HEK293T (cell line): Measurements from ENCODE around the gene METAP1D.

ENCODE experiments used
- CTCF ChIA-PET: fragments of 350-600 bp; formaldehyde crosslinking; extraction: SDS; loops from one replicate; lab custom pipeline; 2021; ENCODE audit warnings: antibody characterized with exemption, inconsistent platforms; lab: Yijun Ruan, JAX
- POLR2A ChIA-PET: fragments of 350-600 bp; formaldehyde crosslinking; extraction: SDS; loops from one replicate; lab custom pipeline; 2020; ENCODE audit warnings: antibody characterized with exemption, inconsistent platforms; lab: Yijun Ruan, JAX
- DNase-seq: peaks from one replicate; pipeline ENCODE4 v3.0.0; 2012; ENCODE audit warnings: mixed read lengths; ENCODE audit errors: extremely low spot score
- ARNT ChIP-seq: fragments of 450-650 bp; IDR thresholded peaks from 2 replicates; pipeline ENCODE4 v1.6.1; 2017; ENCODE audit warnings: mild to moderate bottlenecking
- BHLHE40 ChIP-seq: fragments of 450-650 bp; IDR thresholded peaks from 2 replicates; pipeline ENCODE4 v1.6.1; 2016; ENCODE audit warnings: mild to moderate bottlenecking, moderate library complexity, borderline replicate concordance
- CTBP1 ChIP-seq: fragments of 450-650 bp; IDR thresholded peaks from 2 replicates; pipeline ENCODE4 v1.6.1; 2016; ENCODE audit warnings: borderline replicate concordance
- ELF4 ChIP-seq: fragments of 450-650 bp; IDR thresholded peaks from 2 replicates; pipeline ENCODE4 v1.6.1; 2017; ENCODE audit warnings: antibody characterized with exemption
- FOXA1 ChIP-seq: fragments of 450-650 bp; IDR thresholded peaks from 2 replicates; pipeline ENCODE4 v1.6.1; 2016; ENCODE audit warnings: mild to moderate bottlenecking
- FOXK2 ChIP-seq: fragments of 450-650 bp; IDR thresholded peaks from 2 replicates; pipeline ENCODE4 v1.6.1; 2016; ENCODE audit warnings: mild to moderate bottlenecking
- FOXM1 ChIP-seq: fragments of 450-650 bp; IDR thresholded peaks from 2 replicates; pipeline ENCODE4 v1.6.1; 2017; ENCODE audit warnings: mild to moderate bottlenecking, borderline replicate concordance
- HDGF ChIP-seq: fragments of 450-650 bp; IDR thresholded peaks from 2 replicates; pipeline ENCODE4 v1.6.1; 2017; ENCODE audit warnings: antibody characterized with exemption, borderline replicate concordance
- L3MBTL2 ChIP-seq: fragments of 450-650 bp; conservative IDR thresholded peaks from 2 replicates; pipeline ENCODE4 v1.6.1; 2016; ENCODE audit warnings: mild to moderate bottlenecking
- LEF1 ChIP-seq: fragments of 450-650 bp; IDR thresholded peaks from 2 replicates; pipeline ENCODE4 v1.6.1; 2017; ENCODE audit warnings: mild to moderate bottlenecking, borderline replicate concordance
- NFRKB ChIP-seq: fragments of 450-650 bp; IDR thresholded peaks from 2 replicates; pipeline ENCODE4 v1.6.1; 2016; ENCODE audit warnings: mild to moderate bottlenecking, moderate library complexity
- SP1 ChIP-seq: fragments of 450-650 bp; IDR thresholded peaks from 2 replicates; pipeline ENCODE4 v1.6.1; 2017
- SUZ12 ChIP-seq: fragments of 450-650 bp; IDR thresholded peaks from 2 replicates; pipeline ENCODE4 v1.6.1; 2016; ENCODE audit warnings: mild to moderate bottlenecking
- TARDBP ChIP-seq: fragments of 450-650 bp; IDR thresholded peaks from 2 replicates; pipeline ENCODE4 v1.6.1; 2016
- ZNF384 ChIP-seq: fragments of 450-650 bp; IDR thresholded peaks from 2 replicates; pipeline ENCODE4 v1.6.1; 2016

METAP1D gene

GRCh38 chr2:172128484-172128883 lies 128.7 kb downstream of the METAP1D start:
- no peak for DNase-seq
- ChIA-PET POLR2A (no interaction called here), CTCF (interaction anchor here (0.6 kb wide), 1 partner anchor 523 kb away, joined by 3 read pairs; no protein-coding TSS in a partner anchor)
- TF ChIP-seq SP1, result no peak
- no peak for TF ChIP-seq ZNF384
- TF ChIP-seq FOXA1, result no peak
- TF ChIP-seq ARNT, result no peak
- TF ChIP-seq BHLHE40, result no peak
- TF ChIP-seq LEF1, result no peak
- TF ChIP-seq FOXK2, result no peak
- TF ChIP-seq SUZ12, result no peak
- no peak for TF ChIP-seq NFRKB
- no peak for TF ChIP-seq CTBP1
- TF ChIP-seq HDGF, result no peak
- no peak for TF ChIP-seq ELF4
- no peak for TF ChIP-seq TARDBP
- TF ChIP-seq FOXM1, result no peak

- POLR2A ChIA-PET, result no interaction called here
- DNase-seq, result no peak
- TF ChIP-seq SP1 (no peak), FOXA1 (no peak), FOXK2 (no peak), LEF1 (no peak), FOXM1 (no peak), L3MBTL2 (no peak), CTBP1 (no peak), ELF4 (no peak)
- CTCF ChIA-PET, result no interaction called here
Observed at GRCh38 chr2:172129404-172129803, 129.7 kb downstream of the METAP1D start.
